HG02610 (cell line): Measurements from ENCODE around the gene NAGA.
"Not testable (repeated sequence)": the region's sequence is repeated elsewhere in the genome, so short reads cannot be mapped to it uniquely, and the experiment has no call there.

ENCODE experiments used
- ATAC-seq: cut with Tn5 transposase; IDR thresholded peaks from one replicate; pipeline ENCODE4 v1.9.1; 2021; ENCODE audit warnings: mild to moderate bottlenecking, moderate library complexity; ENCODE audit not compliant: unreplicated experiment

NAGA gene

DNA sequence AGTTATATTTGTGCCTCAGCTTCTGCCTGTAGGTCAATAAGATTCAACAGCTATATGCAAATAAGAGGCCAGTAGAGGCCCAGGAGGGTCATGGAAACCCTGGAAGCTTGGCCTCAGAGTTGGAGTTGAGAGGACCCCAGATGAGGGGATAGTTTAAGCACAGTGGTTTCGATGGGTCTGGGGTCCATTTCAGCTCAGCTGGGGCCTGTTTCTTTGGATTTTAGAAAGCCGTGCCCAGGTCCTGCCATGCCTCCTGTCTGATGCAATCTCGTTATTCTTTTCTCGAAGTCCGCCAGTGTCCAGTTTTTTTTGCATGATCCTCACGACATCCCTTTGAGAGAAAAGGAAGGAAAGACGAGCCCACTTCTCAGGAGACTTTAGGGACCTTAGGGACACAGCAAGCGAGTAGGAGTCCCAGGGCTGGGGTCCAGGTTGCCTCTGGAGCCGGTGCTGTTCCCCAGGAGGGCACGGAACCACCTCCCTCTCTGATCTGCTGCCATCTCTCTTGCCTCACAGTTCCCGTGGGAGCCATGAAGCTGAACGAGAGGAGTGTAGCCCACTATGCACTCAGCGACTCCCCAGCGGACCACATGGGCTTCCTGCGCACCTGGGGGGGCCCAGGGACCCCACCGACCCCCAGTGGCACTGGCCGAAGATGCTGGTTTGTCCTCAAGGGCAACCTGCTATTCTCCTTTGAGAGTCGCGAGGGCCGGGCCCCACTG is 6.3 kb upstream of the NAGA start:
- no peak for ATAC-seq

DNA sequence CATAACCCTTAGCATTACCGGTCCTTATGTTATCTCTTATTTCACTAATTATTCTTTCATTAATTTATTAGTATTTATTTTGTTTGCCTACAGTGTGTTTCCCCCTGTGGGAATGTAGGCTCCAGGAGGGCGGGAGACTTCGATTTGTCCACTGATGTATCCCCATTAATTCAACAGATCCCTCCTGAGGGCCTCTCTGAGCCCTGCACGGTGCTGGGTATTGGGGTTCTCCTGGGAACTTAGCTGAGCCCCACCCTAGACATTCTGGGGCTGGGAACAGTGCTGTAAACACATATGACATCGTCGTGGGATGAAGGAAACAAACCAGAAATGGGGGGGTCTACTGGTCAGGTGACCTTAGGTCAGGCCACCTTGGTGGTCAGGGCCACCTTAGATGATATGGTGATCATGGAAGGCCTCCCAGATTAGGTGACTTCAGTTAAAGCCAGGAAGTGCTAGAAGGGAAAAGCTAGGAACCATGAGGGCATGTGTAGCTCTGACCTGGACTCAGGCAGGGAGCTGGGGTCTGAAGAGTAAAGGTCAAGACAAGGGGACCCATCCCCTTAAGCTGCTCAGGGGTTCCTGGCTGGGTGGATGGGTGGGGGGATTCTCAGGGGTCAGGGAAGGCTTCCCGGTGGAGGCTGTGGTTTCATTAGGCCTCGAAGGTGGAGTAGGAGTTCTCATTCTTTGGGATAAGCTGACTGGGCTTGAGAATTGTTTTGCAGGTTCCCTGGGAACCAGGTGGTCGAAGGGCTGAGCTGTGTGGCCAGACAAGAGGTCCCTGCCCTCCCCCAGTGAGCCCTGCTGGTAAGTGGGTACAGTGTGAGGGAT is 4.4 kb upstream of the NAGA start:
- ATAC-seq = no peak

DNA sequence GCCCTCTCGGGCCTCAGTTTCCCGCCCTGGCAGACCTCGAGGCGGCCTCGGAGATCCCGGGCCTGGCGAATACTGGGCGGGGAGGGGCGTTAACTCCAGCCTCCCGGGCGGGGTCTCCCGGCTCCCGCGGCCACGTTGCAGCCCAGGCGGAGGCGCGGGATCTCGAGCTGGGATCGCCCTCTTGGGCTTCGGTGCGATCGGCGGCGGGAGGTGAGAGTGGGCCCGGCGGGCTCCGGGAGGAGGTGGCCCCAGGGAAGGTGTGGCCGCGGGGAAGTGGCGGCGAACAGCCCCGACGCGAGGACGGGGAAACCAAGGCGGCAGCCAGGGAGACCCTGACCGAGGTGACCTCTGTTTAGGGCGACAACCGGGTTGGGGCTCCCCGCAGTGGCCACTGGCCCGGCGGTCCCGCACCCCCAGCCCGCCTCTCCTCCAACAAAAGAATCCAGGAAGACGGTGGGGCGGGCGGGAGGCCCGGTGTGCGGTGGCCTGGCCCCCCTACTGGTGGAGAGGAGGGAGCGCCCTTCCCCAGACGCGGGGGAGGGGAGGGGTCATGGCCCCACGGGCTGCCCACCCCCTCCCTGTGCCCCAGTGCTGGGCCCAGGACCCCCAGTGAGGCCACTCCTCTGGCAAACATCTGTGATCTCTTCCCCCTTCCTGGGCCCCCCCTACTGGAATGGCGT is 3.7 kb upstream of the NAGA start, which contains the start of gene PHETA2:
TSS of gene PHETA2 (plus strand) at position 117 of the 680 bp plus-strand sequence. CDS start 3,046 bp downstream, outside the sequence.
- no peak for ATAC-seq

DNA sequence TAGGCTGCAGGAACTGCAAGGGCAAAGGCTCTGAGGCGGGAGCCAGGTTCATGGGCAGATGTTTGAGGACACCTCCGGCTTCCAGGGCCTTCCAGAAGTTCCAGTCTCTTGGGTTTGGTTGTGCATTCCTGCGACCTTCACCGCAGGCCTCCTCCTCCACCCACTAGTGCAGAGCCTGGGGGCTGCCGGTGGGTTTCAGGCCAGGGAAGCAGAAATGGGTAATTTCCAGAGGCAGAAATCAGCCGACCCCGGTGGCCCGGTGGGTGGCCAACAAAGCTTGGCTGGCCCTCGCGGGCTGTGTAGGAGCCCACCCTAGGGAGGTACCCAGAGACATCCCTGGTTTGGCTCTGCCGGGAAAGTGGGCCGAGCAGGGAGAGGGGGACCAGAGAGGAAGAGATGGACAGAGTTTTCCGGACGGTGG is 3.0 kb upstream of the NAGA start:
- no peak for ATAC-seq

DNA sequence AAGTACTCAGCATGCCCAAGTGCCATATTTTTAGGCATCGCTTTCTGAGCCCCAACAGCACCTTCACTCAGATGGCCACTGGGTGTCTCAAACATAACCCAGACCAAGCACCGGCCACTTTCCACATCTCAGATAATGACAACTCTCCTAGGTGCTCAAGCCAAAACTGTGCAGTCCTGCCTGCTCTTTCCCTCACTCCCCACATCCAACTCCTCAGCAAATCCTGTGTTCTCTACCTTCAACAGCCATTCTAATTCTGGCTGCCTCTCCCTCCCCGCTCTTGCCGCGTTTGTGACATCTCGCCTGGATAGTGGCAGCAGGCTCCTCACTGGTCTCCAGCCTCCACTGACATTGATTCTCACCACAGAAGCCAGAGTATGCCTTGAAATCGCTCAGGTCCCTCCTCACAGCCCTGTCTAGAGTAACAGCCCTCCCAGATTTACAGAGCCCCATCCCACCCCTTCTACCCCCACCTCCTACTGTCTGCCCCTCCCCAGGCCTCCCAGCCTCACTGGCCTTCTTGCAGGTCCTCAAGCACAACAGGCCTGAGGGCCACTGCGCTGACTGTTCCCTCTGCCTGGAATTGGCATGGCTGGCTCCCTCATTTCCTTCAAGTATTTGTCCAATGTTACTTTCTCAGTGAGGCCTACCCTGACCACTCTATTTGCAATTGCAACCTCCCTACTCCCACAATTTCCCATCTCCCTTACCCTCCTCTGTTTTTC is 2.2 kb upstream of the NAGA start:
- ATAC-seq = no peak

DNA sequence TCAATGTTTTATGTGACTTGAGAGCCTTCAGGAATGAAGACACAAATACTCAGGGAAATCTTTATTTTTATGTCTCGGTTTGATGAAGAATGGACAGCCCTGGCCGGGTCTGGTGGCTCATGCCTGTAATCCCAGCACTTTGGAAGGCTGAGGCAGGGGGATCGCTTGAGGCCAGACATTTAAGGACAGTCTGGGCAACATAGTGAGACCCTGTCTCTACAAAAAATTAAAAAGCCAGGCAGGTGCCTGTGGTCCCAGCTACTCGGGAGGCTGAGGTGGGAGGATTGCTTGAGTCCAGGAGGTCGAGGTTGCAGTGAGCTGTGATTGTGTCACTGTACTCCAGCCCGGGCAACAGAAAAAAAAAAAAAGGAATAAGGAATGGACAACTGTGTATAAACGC is 896 bp upstream of the NAGA start:
- ATAC-seq = not testable (repeated sequence)

DNA sequence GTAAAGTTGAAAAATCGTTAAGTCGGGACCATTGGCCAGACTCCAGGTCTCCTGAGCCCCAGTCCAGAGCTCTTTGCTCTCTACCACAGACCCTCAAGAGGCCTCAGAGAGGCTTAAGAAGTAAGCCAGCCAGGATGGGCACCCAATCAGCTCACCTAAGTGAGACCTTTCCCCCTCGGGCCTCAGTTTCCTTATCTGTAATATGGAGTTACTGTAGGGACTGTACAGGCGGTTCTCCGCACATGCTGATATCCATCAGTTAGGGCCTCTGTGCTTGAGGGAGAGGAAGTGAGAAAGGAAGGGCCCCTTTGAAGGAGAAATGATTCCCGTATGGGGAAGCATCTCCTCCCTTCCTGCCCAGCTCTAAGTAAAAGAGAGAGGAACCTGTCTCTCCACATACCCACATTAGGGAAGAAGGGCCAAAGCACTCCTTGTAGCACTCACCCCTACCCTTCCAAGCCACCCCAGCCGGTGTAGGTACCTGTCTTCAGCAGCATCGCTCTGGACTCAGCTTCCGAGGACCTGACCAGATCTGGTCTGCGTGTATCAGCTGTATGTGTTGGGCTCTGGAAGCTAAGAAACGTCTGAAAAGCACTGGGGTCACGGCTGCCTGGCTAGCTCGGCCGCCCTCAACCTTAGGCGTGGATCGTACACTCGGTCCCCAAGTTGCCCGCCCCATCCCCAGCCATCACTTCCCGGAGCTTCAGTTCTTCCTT is 653 bp downstream of the NAGA start:
- ATAC-seq = peak; percentile 5

DNA sequence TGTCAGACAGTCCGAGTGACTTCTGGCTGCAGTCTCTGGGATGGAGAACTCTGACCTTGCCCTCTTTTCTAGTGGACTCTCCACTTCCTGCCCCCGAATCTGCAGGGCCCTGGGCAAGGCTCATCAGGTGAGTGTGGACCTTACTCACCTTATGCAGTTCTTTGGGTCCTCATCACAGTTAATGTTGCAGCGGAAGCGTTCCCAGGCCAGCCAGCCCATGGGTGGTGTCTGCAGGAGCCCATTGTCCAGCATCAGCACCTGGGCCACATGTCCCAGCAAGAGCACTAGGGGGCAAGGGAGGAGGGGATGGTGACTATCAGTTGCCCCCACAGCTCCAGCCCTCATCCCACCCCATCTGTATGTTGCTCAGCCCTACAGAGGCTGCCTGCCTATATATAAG is 2.3 kb downstream of the NAGA start:
- no peak for ATAC-seq

DNA sequence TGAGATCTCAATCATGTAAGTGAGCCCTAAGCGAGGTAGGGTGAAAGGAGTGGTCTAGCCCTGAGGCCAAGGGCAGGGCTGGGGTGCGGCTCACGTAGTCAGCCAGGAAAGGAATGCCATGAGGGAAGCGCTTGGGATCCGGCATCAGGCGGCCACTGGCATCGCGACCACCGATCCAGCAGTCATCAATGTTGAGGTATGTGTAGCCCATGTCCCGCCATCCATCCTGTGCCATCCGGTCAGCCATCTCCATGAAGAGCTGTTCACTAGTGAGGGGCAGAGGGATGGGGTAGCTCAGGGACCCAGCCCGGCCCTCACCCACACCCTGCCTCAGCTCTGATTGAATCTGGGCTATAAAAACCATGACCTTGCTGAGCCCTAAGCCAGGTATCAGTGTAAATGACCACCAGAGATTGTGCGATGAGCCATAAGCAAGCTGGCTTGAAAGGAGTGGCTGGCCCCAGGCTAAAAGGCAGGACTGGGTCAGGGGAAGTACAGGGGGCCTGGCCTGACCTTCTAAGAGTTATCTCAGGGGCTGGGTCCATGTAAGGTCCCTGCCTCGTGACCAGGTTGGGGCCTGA is 2.9 kb downstream of the NAGA start:
- ATAC-seq = no peak

DNA sequence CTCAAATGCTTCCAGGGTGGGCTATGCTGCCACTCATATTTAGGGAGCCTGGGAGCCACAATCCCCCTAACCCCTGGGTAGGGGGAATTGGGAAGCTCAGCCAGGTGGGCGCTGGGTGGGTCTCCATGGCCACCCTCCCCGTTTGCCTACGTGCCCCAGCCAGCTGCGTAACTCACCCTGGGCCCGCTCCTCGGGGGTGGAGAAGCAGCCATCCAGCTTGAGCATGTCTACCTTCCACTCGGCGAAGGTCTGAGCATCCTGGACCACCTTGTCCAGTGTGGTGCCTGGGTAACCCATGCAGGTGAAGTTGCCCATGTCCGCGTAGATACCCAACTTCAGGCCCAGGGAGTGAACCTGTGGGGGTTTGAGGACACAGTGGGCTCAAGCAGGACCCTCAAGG is 3.7 kb downstream of the NAGA start:
- ATAC-seq = no peak

DNA sequence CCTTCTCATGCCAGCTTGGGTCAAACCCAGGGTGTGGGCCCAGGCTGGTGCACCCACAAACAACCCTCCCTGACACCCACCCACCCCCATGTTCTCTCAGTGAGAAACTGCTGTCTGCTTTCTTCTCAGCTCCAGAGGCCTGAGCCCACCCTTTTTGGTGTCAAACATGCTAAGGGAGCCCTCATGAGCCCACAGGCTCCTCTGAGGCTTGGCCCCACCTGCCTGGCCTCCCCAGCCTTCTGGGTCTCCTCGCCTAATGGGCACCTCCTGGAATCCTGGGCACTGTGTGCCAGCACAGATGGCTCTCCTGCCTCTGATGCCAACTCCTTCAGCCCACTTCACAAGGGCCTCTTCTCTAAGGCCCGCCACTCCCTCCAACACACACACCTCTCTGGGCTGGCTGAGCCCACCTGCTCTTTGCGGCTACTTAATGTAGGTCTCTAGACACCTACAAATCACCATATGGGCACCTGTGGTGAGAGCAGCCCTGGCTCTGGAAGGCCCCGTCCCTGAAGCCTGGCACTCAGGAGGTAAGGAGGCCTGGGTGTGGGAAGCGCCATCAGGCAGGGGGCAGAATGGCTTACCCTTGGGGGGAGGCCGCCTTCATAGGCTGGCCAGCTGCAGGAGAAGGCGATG is 4.4 kb downstream of the NAGA start:
- ATAC-seq = no peak

DNA sequence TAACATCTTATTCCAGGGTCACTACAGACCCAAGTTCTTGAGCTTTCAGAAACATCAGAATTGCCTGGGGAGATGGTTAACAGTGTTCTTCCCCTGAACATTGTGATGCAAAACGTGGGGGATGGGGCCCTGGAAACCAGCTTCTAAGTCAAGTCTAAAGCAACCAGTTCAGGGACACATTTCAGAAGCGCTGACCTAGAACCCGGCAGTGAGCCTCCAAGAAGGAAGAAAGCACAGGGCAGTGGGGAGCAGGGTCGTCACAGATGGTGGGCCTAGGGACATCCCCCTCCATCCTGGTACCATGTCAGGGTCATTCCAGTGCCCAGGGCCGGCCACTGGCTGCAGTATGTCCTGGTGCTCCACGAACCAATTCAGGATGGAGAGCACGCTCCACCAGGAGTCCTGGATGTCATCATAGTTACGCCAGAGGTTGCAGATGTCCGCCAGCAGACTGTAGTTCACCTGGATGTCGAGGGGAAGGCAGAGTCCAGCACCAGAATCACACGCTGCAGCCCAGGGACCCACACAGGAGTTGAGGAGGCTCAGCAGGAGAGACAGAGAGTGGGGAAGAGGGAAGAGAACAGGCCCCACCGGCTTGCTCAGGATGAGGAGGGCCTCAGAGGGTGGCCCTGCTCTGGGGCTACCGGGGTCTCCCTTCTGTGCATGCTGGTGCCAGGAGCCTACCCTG is 5.0 kb downstream of the NAGA start:
- no peak for ATAC-seq

DNA sequence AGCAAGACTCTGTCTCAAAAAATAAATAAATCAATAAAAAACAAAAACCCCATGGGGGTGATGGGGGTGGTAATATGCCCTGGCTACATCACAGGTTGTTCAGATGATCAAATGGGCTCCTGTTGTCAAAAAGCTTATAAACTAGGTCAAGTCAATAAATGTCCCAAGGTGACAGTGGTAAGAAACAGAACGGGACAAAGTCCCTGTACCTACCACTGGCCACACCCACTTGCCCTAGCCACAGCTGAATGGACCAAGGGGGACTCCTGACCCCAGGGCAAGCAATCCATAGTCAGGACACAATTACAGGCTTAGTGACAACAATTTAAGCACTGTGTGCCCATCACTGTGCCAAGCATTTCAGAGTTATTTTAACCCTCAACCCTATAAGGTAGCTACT is 6.0 kb downstream of the NAGA start:
- no peak for ATAC-seq

DNA sequence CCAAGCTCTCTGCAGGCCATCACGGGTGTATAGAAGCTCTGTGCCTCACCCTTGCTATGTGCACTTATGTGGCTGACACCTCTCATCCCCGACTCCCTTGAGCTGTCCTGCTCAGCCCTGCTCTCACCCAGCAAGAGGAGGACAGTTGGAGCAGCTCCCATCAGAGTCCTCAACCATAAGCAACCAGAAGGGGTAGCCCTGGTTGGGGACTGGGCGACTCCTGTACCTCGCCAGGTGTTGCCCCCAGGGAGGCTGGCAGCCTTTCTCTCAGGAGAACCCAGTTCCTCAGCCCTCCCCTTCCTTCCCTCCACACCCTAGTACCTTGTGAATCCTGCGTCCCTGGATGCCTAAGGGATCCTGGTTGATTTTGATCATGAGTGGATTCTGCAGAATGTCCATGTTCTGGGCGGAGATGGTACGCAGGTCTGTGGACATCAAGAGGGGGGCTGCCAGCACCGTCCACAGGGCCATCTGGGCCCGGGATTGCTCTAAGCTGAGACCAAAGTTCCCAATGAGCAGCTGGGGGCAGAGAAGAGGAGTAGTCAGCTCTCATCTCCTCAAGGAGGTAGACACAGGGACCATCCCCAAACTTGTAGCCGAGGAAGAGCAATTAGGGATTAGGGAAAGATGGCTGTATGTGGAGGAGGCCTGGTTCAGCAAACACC is 8.0 kb downstream of the NAGA start:
- no peak for ATAC-seq

DNA sequence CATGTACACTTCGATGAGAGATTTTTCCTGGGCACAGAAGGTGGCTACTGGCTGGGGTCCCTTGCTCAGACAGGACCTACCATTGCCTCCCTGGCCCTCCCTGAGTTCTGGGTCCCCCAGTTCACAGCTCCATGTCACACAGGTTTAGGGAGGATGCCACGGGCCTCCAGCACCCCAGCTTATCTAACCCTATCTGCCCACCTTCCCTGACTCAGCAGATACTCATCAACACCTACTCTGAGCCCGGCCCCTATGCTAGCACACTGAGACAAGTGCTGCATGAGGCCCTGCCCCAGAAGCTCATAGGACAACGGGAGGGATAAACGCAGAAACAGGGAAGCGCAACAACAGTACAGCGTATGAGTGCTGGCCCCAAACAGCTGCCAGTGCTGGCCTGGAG is 9.6 kb downstream of the NAGA start:
- no peak for ATAC-seq

DNA sequence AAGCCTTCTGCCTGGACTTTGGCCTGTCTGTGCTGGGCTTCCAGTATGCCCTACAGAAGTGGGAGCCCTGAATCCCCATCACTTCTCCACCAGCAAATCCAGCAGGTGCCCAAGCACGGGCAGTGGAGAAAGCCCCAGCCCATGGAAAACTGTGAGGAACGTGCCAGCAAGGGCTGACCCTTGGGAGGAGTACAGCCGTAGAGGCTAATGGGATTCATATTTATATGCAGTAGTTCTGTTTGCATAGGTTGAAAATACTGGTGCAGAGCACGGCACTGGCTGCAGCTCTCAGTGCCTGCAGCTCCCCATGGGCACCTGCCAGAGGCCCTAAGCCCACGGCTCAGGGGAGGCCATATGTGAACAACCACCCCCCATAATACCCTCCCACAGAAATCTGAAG is 10.1 kb downstream of the NAGA start:
- no peak for ATAC-seq

DNA sequence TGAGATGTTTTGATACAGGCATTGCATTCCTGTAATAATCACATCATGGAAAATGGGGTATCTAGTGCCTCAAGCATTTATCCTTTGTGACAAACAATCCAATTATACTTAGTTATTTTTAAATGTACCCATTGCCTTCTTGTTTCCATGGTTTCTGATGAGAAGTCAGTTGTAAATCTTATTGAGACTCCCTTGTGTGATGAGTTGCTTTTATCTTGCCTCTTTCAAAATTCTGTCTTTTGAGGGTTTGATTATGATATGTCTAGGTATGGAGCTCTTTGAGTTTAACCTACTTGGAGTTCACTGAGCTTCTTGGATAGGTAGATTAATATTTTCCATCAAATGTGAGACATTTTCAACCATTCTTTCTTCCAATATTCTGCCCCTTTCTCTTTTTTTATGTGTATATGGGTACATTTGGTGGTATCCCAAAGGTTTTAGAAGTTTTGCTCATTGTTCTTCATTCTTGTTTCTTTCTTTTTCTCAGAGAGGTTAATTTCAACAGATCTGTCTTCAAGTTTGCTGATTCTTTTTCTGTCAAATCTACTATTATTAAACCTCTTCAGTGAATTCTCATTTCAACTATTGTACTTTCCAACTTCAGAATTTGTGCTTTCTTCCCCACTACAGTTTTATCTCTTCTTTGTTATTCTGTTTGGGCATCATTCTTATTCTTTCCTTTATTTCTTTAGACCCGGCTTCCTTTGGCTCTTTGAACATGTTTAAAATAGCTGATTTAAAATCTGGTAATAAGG is 13.7 kb downstream of the NAGA start:
- no peak for ATAC-seq

DNA sequence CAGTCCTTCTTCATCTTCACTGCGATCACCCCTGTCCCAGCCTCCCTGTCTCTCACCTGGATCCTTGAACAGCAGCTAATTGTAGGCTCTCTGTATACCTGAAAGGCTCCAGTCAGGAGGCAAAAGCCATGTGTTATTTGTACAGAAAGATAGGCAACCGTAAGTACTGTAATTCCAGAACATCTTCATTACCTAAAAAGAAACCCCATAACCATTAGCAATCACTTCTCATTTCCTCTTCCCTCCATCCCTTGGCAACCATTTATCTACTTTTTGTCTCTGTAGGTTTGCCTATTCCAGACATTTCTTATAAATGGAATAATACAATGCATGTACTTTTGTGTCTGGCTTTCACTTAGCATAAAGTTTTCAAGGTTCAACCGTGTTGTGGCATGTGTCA is 17.8 kb downstream of the NAGA start:
- no peak for ATAC-seq
